Ecto neural progenitor cell (in vitro differentiated cells): ENCODE measurements around the gene PI4KA.

Experiments
- DNase-seq: peaks from one replicate; pipeline ENCODE4 v3.0.0-alpha.2; 2018; ENCODE audit warnings: low spot score

PI4KA gene

GRCh38 chr22:20881869-20882815 is 23.5 kb upstream of the PI4KA start:
- DNase-seq, result no peak

GRCh38 chr22:20881231-20881630 is 22.6 kb upstream of the PI4KA start:
- no peak for DNase-seq

GRCh38 chr22:20877715-20878114 is 19.1 kb upstream of the PI4KA start:
- no peak for DNase-seq

GRCh38 chr22:20875296-20875695 is 16.7 kb upstream of the PI4KA start:
- no peak for DNase-seq

- no peak for DNase-seq
Measured at GRCh38 chr22:20873214-20873613, 14.6 kb upstream of the PI4KA start.

GRCh38 chr22:20869234-20869633 is 10.6 kb upstream of the PI4KA start:
- no peak for DNase-seq

GRCh38 chr22:20868025-20868962 is 9.7 kb upstream of the PI4KA start:
- DNase-seq, result no peak

- no peak for DNase-seq
Measured at GRCh38 chr22:20867179-20868024, 8.8 kb upstream of the PI4KA start.

- DNase-seq, result no peak
Measured at GRCh38 chr22:20866736-20867135, 8.1 kb upstream of the PI4KA start.

GRCh38 chr22:20865875-20866445 is 7.3 kb upstream of the PI4KA start:
- DNase-seq, result no peak

- DNase-seq, result no peak
Measured at GRCh38 chr22:20865331-20865730, 6.7 kb upstream of the PI4KA start.

- no peak for DNase-seq
Measured at GRCh38 chr22:20864186-20864908, 5.7 kb upstream of the PI4KA start.

GRCh38 chr22:20863366-20863765 is 4.8 kb upstream of the PI4KA start:
- no peak for DNase-seq

GRCh38 chr22:20862540-20862939 is 3.9 kb upstream of the PI4KA start:
- DNase-seq, result no peak

- no peak for DNase-seq
Measured at GRCh38 chr22:20859615-20860014, 1.0 kb upstream of the PI4KA start.

GRCh38 chr22:20857838-20858614 is 585 bp downstream of the PI4KA start:
- peak; percentile 96 for DNase-seq

GRCh38 chr22:20857247-20857643 is 1.4 kb downstream of the PI4KA start:
- no peak for DNase-seq

- DNase-seq, result no peak
Measured at GRCh38 chr22:20853236-20853660, 5.4 kb downstream of the PI4KA start.

GRCh38 chr22:20852503-20852902 is 6.1 kb downstream of the PI4KA start:
- DNase-seq, result no peak

GRCh38 chr22:20852076-20852475 is 6.5 kb downstream of the PI4KA start:
- DNase-seq, result no peak
